Kidney (tissue), 14 donors: ENCODE results near the gene ZNF747. TPM values are rescaled to one million over a fixed set of nuclear protein-coding genes. Genes with fewer than 3 reads are reported as not detected.
"Not testable (repeated sequence)": the region's sequence is repeated elsewhere in the genome, so short reads cannot be mapped to it uniquely, and the experiment has no call there.

Source experiments
- DNase-seq, 5 donors: peaks; one replicate each; pipeline ENCODE4 v3.0.0-alpha.2; 2013 to 2020
- FAIRE-seq: peaks from 2 replicates; lab custom pipeline; 2012; peaks lifted over from hg19 to GRCh38; lab: Jason Lieb, UNC
- H3K27ac ChIP-seq, 2 donors: one replicate each; pipeline ENCODE4 v1.7.0; 2013; ENCODE audit warnings: low read depth in 2 of 2, low read length in 2 of 2, inconsistent platforms in 1 of 2
- H3K27me3 ChIP-seq: one replicate; pipeline ENCODE4 v1.7.1; 2013; ENCODE audit warnings: low read length, inconsistent platforms; ENCODE audit not compliant: control insufficient read depth, insufficient read depth
- H3K36me3 ChIP-seq, 3 donors: one replicate each; pipeline versions ENCODE4 v1.7.0 to v1.7.1; 2013; ENCODE audit warnings: low read length in 3 of 3, control low read depth in 1 of 3, inconsistent platforms in 1 of 3; ENCODE audit not compliant: insufficient read depth in 3 of 3, control insufficient read depth in 2 of 3
- H3K4me1 ChIP-seq, 3 donors: one replicate each; pipeline versions ENCODE4 v1.7.0 to v1.7.1; 2013; ENCODE audit warnings: low read length in 3 of 3, inconsistent platforms in 1 of 3, low read depth in 1 of 3; ENCODE audit not compliant: control insufficient read depth in 2 of 3, insufficient read depth in 2 of 3
- H3K4me3 ChIP-seq, 3 donors: one replicate each; pipeline versions ENCODE4 v1.7.0 to v1.8.1; 2013; ENCODE audit warnings: low read length in 3 of 3, control low read depth in 1 of 3, inconsistent platforms in 1 of 3
- H3K9ac ChIP-seq, 3 donors: one replicate each; pipeline versions ENCODE4 v1.7.0 to v1.7.1; 2013; ENCODE audit warnings: low read length in 3 of 3, control low read depth in 1 of 3, inconsistent platforms in 1 of 3
- H3K9me3 ChIP-seq, 3 donors: one replicate each; pipeline versions ENCODE4 v1.7.0 to v1.7.1; 2013; ENCODE audit warnings: low read length in 3 of 3, control low read depth in 1 of 3, inconsistent platforms in 1 of 3; ENCODE audit not compliant: control insufficient read depth in 2 of 3, insufficient read depth in 1 of 3
- intact Hi-C: fragments of 100-400 bp; cut with DNase I; formaldehyde crosslinking; loops from one replicate; pipeline ENCODE4 v1.11.1; 2022
- polyA plus RNA-seq: library from polyadenylated mRNA; stranded (reverse); fragments of 350-450 nt; fragmentation: Illumina TruSeq; extraction: RNeasy Lipid Tissue Mini Kit (QIAGEN cat#74804); gene quantifications from one replicate; pipeline ENCODE4 v1.2.3, GENCODE V29; 2014; ENCODE audit warnings: low read depth, low replicate concordance; ENCODE audit not compliant: insufficient read depth
- total RNA-seq: library from RNA; stranded (reverse); fragmentation: NEBNext Ultra II Directional; extraction: Animal tissue kit (Norgen Biotek cat#: 25700); gene quantifications from one replicate; pipeline ENCODE4 v1.2.1, GENCODE V29; 2021
- TF ChIP-seq, protein P1 (sequence below): IDR thresholded peaks from 3 replicates; pipeline ENCODE4 v1.5.1; 2012; ENCODE audit warnings: mild to moderate bottlenecking, moderate library complexity, borderline replicate concordance; ENCODE audit not compliant: insufficient read depth; ENCODE audit errors: extremely low read depth
- donor health status: control.
- donor health status: control.
- donor health status: control.
- donor health status: control.
- donor health status: control.
- donor health status: DM: yes; HTN: yes; CAD: no.
- donor health status: Normal renal cell carcinoma (clear cell type).

Gene ZNF747
- total and polyA plus RNA-seq, 2 donors from 2014 or later: 10.1 to 11.6 TPM

DNA sequence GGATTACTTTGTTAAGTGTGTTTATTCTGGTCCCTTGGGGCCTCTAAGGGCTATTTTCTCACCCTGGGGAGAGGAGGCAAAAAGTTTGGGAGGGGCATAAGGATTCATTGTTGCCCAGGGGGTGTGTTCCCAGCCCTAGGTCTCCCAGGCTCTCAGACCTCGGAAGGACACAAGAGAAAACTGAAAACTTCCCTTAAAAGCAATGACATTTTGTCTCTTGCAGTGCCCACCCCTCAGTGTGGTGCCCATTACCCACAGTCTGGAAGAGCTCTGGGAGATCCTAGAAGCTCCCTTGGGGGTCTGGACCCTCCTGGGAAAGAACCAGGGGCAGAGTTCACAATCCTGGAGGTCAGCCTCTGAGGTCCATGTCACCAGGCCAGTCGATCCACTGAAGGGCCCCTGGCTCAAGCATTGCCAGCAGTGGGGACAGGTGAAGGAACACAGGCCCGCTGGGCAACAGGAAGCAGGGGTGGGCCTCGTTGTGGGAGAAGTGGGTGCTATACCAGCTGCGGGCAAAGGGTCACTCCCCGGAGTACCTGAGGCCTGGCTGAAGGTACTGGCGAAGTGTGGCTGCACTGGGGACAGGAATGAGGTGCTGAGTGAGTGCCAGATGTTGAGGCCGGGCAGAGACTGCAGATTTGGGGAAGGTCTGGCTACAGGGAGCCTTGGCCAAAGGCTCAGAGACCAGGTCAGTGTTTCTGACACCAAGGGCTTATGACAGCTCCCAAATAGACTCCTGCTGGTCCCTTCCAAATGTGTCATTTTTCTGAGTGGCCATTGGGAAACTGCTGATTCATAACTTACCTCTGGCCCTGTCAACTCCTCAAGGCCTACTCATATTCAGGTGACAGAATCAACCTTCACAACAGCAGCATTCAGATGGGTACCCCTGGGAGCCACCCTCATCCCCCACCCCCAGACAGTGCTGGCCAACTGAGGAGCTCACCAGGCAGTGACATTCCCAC lies 4.6 kb upstream of the ZNF747 start:
- no peaks in the 10 kb centered on the region for H3K9me3 ChIP-seq
- intact Hi-C loops: no loop called here
- no peak overlapping the region for H3K4me3 ChIP-seq
- DNase-seq (no peak), FAIRE-seq (no peak)
- H3K27ac ChIP-seq: no peak overlapping the region
- no peaks in the 10 kb centered on the region for H3K27me3 ChIP-seq
- H3K36me3 ChIP-seq: no peaks in the 10 kb centered on the region
- H3K9ac ChIP-seq: no peak overlapping the region
- TF ChIP-seq, protein P1, sequence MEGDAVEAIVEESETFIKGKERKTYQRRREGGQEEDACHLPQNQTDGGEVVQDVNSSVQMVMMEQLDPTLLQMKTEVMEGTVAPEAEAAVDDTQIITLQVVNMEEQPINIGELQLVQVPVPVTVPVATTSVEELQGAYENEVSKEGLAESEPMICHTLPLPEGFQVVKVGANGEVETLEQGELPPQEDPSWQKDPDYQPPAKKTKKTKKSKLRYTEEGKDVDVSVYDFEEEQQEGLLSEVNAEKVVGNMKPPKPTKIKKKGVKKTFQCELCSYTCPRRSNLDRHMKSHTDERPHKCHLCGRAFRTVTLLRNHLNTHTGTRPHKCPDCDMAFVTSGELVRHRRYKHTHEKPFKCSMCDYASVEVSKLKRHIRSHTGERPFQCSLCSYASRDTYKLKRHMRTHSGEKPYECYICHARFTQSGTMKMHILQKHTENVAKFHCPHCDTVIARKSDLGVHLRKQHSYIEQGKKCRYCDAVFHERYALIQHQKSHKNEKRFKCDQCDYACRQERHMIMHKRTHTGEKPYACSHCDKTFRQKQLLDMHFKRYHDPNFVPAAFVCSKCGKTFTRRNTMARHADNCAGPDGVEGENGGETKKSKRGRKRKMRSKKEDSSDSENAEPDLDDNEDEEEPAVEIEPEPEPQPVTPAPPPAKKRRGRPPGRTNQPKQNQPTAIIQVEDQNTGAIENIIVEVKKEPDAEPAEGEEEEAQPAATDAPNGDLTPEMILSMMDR: no peak
- H3K4me1 ChIP-seq: peaks cover 0 to 11% (median 0%) of the 10 kb centered on the region in 3 donors

DNA sequence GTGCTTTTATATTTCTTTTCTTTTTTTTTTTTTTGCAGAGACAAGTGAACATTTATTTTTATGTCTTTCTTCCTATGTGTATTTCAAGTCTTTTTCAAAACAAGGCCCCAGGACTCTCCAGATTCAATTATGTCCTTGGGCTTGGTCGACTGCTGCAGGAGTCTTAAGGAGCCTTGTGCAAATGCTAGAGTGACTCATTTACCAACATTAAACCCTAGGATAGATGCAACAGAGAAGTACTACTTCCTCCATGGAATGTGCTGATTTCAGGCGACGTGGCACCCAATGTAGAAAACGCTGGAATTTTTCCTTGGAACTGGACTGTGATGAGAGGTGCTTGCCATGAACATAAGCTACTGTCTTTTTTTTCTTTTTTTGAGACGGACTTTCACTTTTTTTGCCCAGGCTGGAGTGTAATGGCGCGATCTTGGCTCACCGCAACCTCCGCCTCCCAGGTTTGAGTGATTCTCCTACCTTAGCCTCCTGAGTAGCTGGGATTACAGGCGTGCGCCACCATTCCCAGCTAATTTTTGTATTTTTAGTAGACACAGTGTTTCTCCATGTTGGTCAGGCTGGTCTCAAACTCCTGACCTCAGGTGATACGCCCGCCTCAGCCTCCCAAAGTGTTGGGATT lies 1.9 kb upstream of the ZNF747 start:
- intact Hi-C loops, H3K9me3 ChIP-seq, H3K36me3 ChIP-seq, H3K27ac ChIP-seq, H3K27me3 ChIP-seq, FAIRE-seq: not testable (repeated sequence)
- H3K9ac ChIP-seq: peak overlapping the region in 2 of 3 donors; percentile 1 to 89
- H3K4me1 ChIP-seq: peaks cover 0 to 11% (median 6%) of the 10 kb centered on the region in 3 donors
- H3K4me3 ChIP-seq: peak overlapping the region in 1 of 3 donors; percentile 91
- peak in 1 of 5 donors; percentile 7 for DNase-seq

- Histone ChIP-seq H3K4me1 (peaks cover 0 to 11% (median 6%) of the 10 kb centered on the region in 3 donors), H3K9me3 (no peaks in the 10 kb centered on the region), H3K27me3 (no peaks in the 10 kb centered on the region), H3K36me3 (peaks cover 0 to 6% (median 0%) of the 10 kb centered on the region in 3 donors), H3K27ac (peak overlapping the region; percentile 98 to 99), H3K4me3 (peak overlapping the region; percentile 85 to 99 (median 91)), H3K9ac (peak overlapping the region; percentile 89 to 97 (median 95))
- FAIRE-seq (no peak), DNase-seq (peak; percentile 82 to 93 (median 89))
- TF ChIP-seq, protein P1: peak; percentile 68
- intact Hi-C loops: no loop called here
These were observed 1.1 kb upstream of the ZNF747 start for GRCh38 chr16:30535777-30536190.
